H1 (cell line): Measurements from ENCODE around the gene HNRNPK.

Experiments
- BRCA1 ChIP-seq: IDR thresholded peaks from 2 replicates; pipeline ENCODE4 v1.6.1; 2012; ENCODE audit warnings: low read depth, low read length, improper control_type of control experiment
- CHD1 ChIP-seq: IDR thresholded peaks from 2 replicates; pipeline ENCODE4 v1.6.1; 2012; ENCODE audit warnings: low read depth, low read length, improper control_type of control experiment
- CTCF ChIP-seq, 3 experiments: IDR thresholded peaks; 1 replicate in 2 of 3; 2 replicates in 1 of 3; pipeline versions ENCODE4 v1.5.1 to v1.6.1; 2011; ENCODE audit warnings: low read length in 3 of 3, mild to moderate bottlenecking in 3 of 3, inconsistent platforms in 2 of 3, low read depth in 1 of 3, moderate library complexity in 1 of 3; ENCODE audit not compliant: insufficient read depth in 1 of 3; ENCODE audit errors: control extremely low read depth in 1 of 3
- PHF8 ChIP-seq: fragments of 200-600 bp; sonication (generic); conservative IDR thresholded peaks from 2 replicates; pipeline ENCODE4 v1.7.1; 2012; ENCODE audit warnings: low read depth, mild to moderate bottlenecking, inconsistent platforms, low read length, moderate library complexity
- TF ChIP-seq, protein P1 (sequence below): IDR thresholded peaks from 2 replicates; pipeline ENCODE4 v1.6.1; 2011; ENCODE audit warnings: low read length, improper control_type of control experiment

GRCh38 chr9:84000186-84000585 lies 20.2 kb upstream of the HNRNPK start:
- no peak for TF ChIP-seq PHF8
- no peak for TF ChIP-seq BRCA1
- no peak for TF ChIP-seq CHD1
- no peak for TF ChIP-seq CTCF (IDR thresholded peaks at IDR 0.05; ENCODE audit: control extremely low read depth in 1 of 3, insufficient read depth in 1 of 3, low read depth in 1 of 3, low read length in 3 of 3)
- TF ChIP-seq, protein P1, sequence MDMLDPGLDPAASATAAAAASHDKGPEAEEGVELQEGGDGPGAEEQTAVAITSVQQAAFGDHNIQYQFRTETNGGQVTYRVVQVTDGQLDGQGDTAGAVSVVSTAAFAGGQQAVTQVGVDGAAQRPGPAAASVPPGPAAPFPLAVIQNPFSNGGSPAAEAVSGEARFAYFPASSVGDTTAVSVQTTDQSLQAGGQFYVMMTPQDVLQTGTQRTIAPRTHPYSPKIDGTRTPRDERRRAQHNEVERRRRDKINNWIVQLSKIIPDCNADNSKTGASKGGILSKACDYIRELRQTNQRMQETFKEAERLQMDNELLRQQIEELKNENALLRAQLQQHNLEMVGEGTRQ, result no peak
